ES-I3 (cell line): Measurements from ENCODE around the gene SUN3.
"Not testable (repeated sequence)": the region's sequence is repeated elsewhere in the genome, so short reads cannot be mapped to it uniquely, and the experiment has no call there.

ENCODE experiments used
- H3K36me3 ChIP-seq: 2 replicates; pipeline ENCODE4 v1.6.1; 2013; ENCODE audit warnings: mild to moderate bottlenecking, low read length, control low read depth, moderate library complexity; ENCODE audit not compliant: insufficient read depth
- H3K4me1 ChIP-seq: 2 replicates; pipeline ENCODE4 v1.6.1; 2013; ENCODE audit warnings: mild to moderate bottlenecking, control low read depth, low read length; ENCODE audit not compliant: insufficient read depth
- H3K9ac ChIP-seq: 2 replicates; pipeline ENCODE4 v1.6.1; 2013; ENCODE audit warnings: low read depth, mild to moderate bottlenecking, low read length, moderate library complexity
- H3K9me3 ChIP-seq: 2 replicates; pipeline ENCODE4 v1.6.1; 2013; ENCODE audit warnings: mild to moderate bottlenecking, low read length, moderate library complexity; ENCODE audit not compliant: control insufficient read depth, insufficient read depth

Gene SUN3

GRCh38 chr7:48009257-48009656 is 19.6 kb downstream of the SUN3 start:
- H3K9ac ChIP-seq, result no peak overlapping the region
- H3K9me3 ChIP-seq, result no peaks in the 10 kb centered on the region
- H3K4me1 ChIP-seq, result peaks cover 9% of the 10 kb centered on the region
- H3K36me3 ChIP-seq, result no peaks in the 10 kb centered on the region

GRCh38 chr7:48006866-48007265 is 22.0 kb downstream of the SUN3 start:
- no peak overlapping the region for H3K9ac ChIP-seq
- peaks cover 9% of the 10 kb centered on the region for H3K4me1 ChIP-seq
- H3K36me3 ChIP-seq, result no peaks in the 10 kb centered on the region
- no peaks in the 10 kb centered on the region for H3K9me3 ChIP-seq

GRCh38 chr7:48004638-48005037 is 24.3 kb downstream of the SUN3 start:
- no peaks in the 10 kb centered on the region for H3K9me3 ChIP-seq
- no peaks in the 10 kb centered on the region for H3K36me3 ChIP-seq
- no peak overlapping the region; the same call in 1 of the 2 replicates for H3K9ac ChIP-seq
- peaks cover 9% of the 10 kb centered on the region for H3K4me1 ChIP-seq

- Histone ChIP-seq H3K36me3 (no peaks in the 10 kb centered on the region), H3K4me1 (peaks cover 9% of the 10 kb centered on the region), H3K9me3 (no peaks in the 10 kb centered on the region), H3K9ac (no peak overlapping the region)
These were observed 24.9 kb downstream of the SUN3 start for GRCh38 chr7:48004032-48004431.

- H3K9me3 ChIP-seq, H3K9ac ChIP-seq, H3K36me3 ChIP-seq, H3K4me1 ChIP-seq: not testable (repeated sequence)
These were observed 28.7 kb downstream of the SUN3 start for GRCh38 chr7:48000164-48000563.

- no peaks in the 10 kb centered on the region for H3K36me3 ChIP-seq
- H3K4me1 ChIP-seq, result peaks cover 2% of the 10 kb centered on the region; the same call in 1 of the 2 replicates
- H3K9me3 ChIP-seq, result no peaks in the 10 kb centered on the region
- H3K9ac ChIP-seq, result no peak overlapping the region
These were observed 29.5 kb downstream of the SUN3 start for GRCh38 chr7:47999413-47999812.

- Histone ChIP-seq H3K9me3 (no peaks in the 10 kb centered on the region), H3K36me3 (no peaks in the 10 kb centered on the region), H3K4me1 (peaks cover 17% of the 10 kb centered on the region), H3K9ac (peak overlapping the region; percentile 55)
These were observed 36.5 kb downstream of the SUN3 start for GRCh38 chr7:47992446-47992845.

GRCh38 chr7:47991741-47992311 is 37.1 kb downstream of the SUN3 start:
- Histone ChIP-seq H3K9me3 (no peaks in the 10 kb centered on the region), H3K36me3 (no peaks in the 10 kb centered on the region), H3K4me1 (peaks cover 17% of the 10 kb centered on the region), H3K9ac (peak overlapping the region; percentile 55)

- H3K36me3 ChIP-seq, result no peaks in the 10 kb centered on the region
- H3K9ac ChIP-seq, result peak overlapping the region; percentile 55
These were observed 37.6 kb downstream of the SUN3 start for GRCh38 chr7:47991270-47991669.

GRCh38 chr7:47990592-47990991 is 38.3 kb downstream of the SUN3 start:
- Histone ChIP-seq H3K4me1 (peaks cover 17% of the 10 kb centered on the region), H3K9me3 (no peaks in the 10 kb centered on the region), H3K36me3 (no peaks in the 10 kb centered on the region), H3K9ac (no peak overlapping the region)

More at GRCh38 chr7:47991270-47991669, 37.6 kb downstream of the SUN3 start:
- Histone ChIP-seq H3K9me3 (no peaks in the 10 kb centered on the region), H3K4me1 (peaks cover 17% of the 10 kb centered on the region)

- peaks cover 17% of the 10 kb centered on the region for H3K4me1 ChIP-seq
- H3K36me3 ChIP-seq, H3K9me3 ChIP-seq, H3K9ac ChIP-seq: not testable (repeated sequence)
These were observed 39.1 kb downstream of the SUN3 start for GRCh38 chr7:47989607-47990400.

GRCh38 chr7:47988496-47989386 is 40.2 kb downstream of the SUN3 start:
- Histone ChIP-seq H3K9me3 (peaks cover 4% of the 10 kb centered on the region; the same call in 1 of the 2 replicates), H3K36me3 (no peaks in the 10 kb centered on the region), H3K4me1 (peaks cover 17% of the 10 kb centered on the region), H3K9ac (no peak overlapping the region)

GRCh38 chr7:47982610-47983009 is 46.3 kb downstream of the SUN3 start:
- no peaks in the 10 kb centered on the region for H3K4me1 ChIP-seq
- peaks cover 7% of the 10 kb centered on the region for H3K36me3 ChIP-seq
- no peak overlapping the region for H3K9ac ChIP-seq
- H3K9me3 ChIP-seq, result peaks cover 4% of the 10 kb centered on the region; the same call in 1 of the 2 replicates

- H3K9ac ChIP-seq, H3K9me3 ChIP-seq, H3K4me1 ChIP-seq: not testable (repeated sequence)
- H3K36me3 ChIP-seq, result peaks cover 23% of the 10 kb centered on the region
These were observed 48.3 kb downstream of the SUN3 start for GRCh38 chr7:47980648-47981047.
